ENCODE data around the gene USP6NL.

The USP6NL gene

DNA sequence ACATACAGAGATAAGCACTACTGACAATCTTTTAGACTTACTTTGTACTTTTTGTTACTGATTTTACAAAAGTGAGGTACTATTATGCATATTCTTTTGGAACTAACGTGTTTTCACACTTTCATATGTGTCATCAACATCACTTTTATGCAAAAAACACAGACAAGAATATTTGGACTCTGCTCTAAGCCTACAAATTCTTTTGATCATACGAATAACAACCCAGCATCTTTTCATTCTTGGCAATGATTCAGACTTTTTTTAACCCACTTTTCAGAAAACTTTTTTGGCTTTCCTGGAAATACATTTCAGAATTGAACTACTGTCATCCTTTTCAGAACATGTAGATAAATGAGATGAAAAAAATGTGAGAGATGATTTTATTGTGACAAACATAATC lies 30.2 kb downstream of the USP6NL start:
- no peak overlapping the region for H3K27ac ChIP-seq (replicated peaks)
- no peak overlapping the region for H3K4me3 ChIP-seq (replicated peaks; ENCODE audit: insufficient read depth, low read length)
- no peaks in the 10 kb centered on the region for H3K27me3 ChIP-seq (ENCODE audit: insufficient read depth, poor library complexity, severe bottlenecking)
- TF ChIP-seq REST (IDR thresholded peaks at IDR 0.05; ENCODE audit: insufficient replicate concordance, low read depth) = no peak
- DNase-seq (ENCODE audit: low read depth in 1 of 2, low spot score in 1 of 2) = no peak

DNA sequence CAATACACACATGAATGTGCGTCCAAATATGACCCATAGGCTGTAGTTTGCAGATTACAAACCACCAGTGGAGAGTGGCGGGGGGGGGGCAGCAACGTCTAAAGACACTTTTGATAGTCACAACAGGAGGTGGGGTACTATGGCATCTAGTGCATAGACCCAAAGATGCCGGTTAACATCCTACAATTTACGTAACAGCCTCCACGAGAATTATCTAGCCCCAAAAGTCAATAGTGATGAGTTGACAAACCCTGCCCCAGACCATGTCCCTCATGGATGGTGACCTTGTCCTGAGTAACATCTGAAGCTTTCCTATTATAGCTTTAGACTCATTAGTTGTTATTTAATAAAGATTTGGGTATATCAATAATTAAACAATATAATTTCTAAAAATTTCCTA lies 31.6 kb downstream of the USP6NL start:
- no peak overlapping the region for H3K27ac ChIP-seq (replicated peaks)
- H3K4me3 ChIP-seq (replicated peaks; ENCODE audit: insufficient read depth, low read length) = no peak overlapping the region
- no peaks in the 10 kb centered on the region for H3K27me3 ChIP-seq (ENCODE audit: insufficient read depth, poor library complexity, severe bottlenecking)
- no peak for DNase-seq (ENCODE audit: low read depth in 1 of 2, low spot score in 1 of 2)
- TF ChIP-seq POLR2AphosphoS5 (IDR thresholded peaks at IDR 0.05; ENCODE audit: low read depth) (no peak), GABPA (IDR thresholded peaks at IDR 0.05; ENCODE audit: low read depth) (no peak), SPI1 (IDR thresholded peaks at IDR 0.05; ENCODE audit: borderline replicate concordance, low read depth) (no peak), REST (IDR thresholded peaks at IDR 0.05; ENCODE audit: insufficient replicate concordance, low read depth) (no peak)
- TF ChIP-seq, protein P1, sequence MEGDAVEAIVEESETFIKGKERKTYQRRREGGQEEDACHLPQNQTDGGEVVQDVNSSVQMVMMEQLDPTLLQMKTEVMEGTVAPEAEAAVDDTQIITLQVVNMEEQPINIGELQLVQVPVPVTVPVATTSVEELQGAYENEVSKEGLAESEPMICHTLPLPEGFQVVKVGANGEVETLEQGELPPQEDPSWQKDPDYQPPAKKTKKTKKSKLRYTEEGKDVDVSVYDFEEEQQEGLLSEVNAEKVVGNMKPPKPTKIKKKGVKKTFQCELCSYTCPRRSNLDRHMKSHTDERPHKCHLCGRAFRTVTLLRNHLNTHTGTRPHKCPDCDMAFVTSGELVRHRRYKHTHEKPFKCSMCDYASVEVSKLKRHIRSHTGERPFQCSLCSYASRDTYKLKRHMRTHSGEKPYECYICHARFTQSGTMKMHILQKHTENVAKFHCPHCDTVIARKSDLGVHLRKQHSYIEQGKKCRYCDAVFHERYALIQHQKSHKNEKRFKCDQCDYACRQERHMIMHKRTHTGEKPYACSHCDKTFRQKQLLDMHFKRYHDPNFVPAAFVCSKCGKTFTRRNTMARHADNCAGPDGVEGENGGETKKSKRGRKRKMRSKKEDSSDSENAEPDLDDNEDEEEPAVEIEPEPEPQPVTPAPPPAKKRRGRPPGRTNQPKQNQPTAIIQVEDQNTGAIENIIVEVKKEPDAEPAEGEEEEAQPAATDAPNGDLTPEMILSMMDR (IDR thresholded peaks at IDR 0.05; ENCODE audit: insufficient read depth, low read length) = no peak

DNA sequence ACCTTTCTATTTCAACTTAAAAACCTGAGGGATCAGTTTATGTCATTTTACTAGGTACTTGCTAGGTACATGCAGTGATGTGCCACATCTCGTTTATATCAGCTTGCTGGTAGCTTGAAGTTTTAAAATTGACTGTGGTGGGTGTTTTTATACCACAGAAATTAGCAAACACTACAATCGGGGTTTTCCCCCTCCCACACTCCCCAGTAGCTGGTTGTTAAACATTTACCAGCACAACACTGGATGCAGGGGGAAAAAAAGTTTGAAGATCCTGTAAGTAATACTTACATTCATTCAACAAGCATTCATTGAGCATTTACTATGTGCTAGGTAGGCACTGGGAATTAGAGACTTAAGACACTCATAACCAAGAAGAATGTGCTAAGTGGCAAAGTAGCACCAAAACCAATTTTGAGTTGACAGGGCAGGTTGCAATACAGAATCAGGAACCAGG lies 32.6 kb downstream of the USP6NL start:
- TF ChIP-seq REST (IDR thresholded peaks at IDR 0.05; ENCODE audit: insufficient replicate concordance, low read depth) = no peak
- TF ChIP-seq SPI1 (IDR thresholded peaks at IDR 0.05; ENCODE audit: borderline replicate concordance, low read depth) = no peak
- TF ChIP-seq, protein P1 (IDR thresholded peaks at IDR 0.05; ENCODE audit: insufficient read depth, low read length) = no peak
- TF ChIP-seq GABPA (IDR thresholded peaks at IDR 0.05; ENCODE audit: low read depth) = no peak
- TF ChIP-seq POLR2AphosphoS5 (IDR thresholded peaks at IDR 0.05; ENCODE audit: low read depth) = no peak
- H3K4me3 ChIP-seq (replicated peaks; ENCODE audit: insufficient read depth, low read length) = no peak overlapping the region
- H3K27me3 ChIP-seq (ENCODE audit: insufficient read depth, poor library complexity, severe bottlenecking) = no peaks in the 10 kb centered on the region
- no peak overlapping the region for H3K27ac ChIP-seq (replicated peaks)
- no peak for DNase-seq (ENCODE audit: low read depth in 1 of 2, low spot score in 1 of 2)

Measured in HL-60 (cell line).